ENCODE results near the gene TMEM243. TPM values are rescaled to one million over a fixed set of nuclear protein-coding genes. Genes with fewer than 3 reads are reported as not detected.

The TMEM243 gene
- total RNA-seq, 2 donors from 2014 or later: 16.4 to 23.1 TPM

DNA sequence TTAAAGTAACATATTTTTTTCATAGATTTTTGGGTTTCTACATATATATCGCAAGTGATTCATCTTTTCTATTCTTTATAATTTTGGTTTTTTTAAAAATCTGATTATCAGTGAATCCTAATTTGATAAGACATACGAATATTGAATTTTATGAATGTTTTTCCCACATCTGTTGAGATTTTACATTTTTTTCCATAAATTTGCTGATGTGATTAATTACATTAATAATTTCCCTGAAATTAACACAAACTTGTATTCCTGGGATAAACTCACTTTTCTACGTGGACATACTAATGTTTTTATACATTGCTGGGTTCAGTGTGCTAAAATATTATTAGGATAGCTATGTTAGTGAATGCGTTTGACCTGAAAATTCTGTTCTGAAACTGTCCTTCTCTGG is 41.2 kb downstream of the TMEM243 start:
- no peaks in the 10 kb centered on the region for H3K36me3 ChIP-seq

GRCh38 chr7:87173471-87173870 is 46.1 kb downstream of the TMEM243 start:
- H3K4me3 ChIP-seq: no peak overlapping the region
- intact Hi-C loops (cut with DNase I): no loop called here
- no peaks in the 10 kb centered on the region for H3K27me3 ChIP-seq
- peaks cover 10% of the 10 kb centered on the region for H3K36me3 ChIP-seq
- H3K4me1 ChIP-seq: no peaks in the 10 kb centered on the region
- no peak overlapping the region for H3K9ac ChIP-seq (ENCODE audit: low read depth in 2 of 2, low read length in 2 of 2)
- H3K9me3 ChIP-seq: no peaks in the 10 kb centered on the region
- TF ChIP-seq CTCF (IDR thresholded peaks at IDR 0.05): no peak
- DNase-seq: no peak
- H3K27ac ChIP-seq: no peak overlapping the region

More for the DNA sequence above, 41.2 kb downstream of the TMEM243 start:
- intact Hi-C loops (cut with DNase I): no loop called here
- no peak for TF ChIP-seq CTCF (IDR thresholded peaks at IDR 0.05)
- Histone ChIP-seq H3K27ac (no peak overlapping the region), H3K9ac (ENCODE audit: low read depth in 2 of 2, low read length in 2 of 2) (no peak overlapping the region), H3K9me3 (no peaks in the 10 kb centered on the region), H3K27me3 (no peaks in the 10 kb centered on the region), H3K4me3 (no peak overlapping the region), H3K4me1 (no peaks in the 10 kb centered on the region)
- no peak for DNase-seq

GRCh38 chr7:87171282-87171934 is 48.1 kb downstream of the TMEM243 start:
- Histone ChIP-seq H3K27me3 (no peaks in the 10 kb centered on the region), H3K9ac (ENCODE audit: low read depth in 2 of 2, low read length in 2 of 2) (no peak overlapping the region), H3K27ac (no peak overlapping the region), H3K4me1 (no peaks in the 10 kb centered on the region), H3K4me3 (no peak overlapping the region), H3K9me3 (no peaks in the 10 kb centered on the region), H3K36me3 (peaks cover 13% of the 10 kb centered on the region)
- intact Hi-C loops (cut with DNase I): no loop called here
- DNase-seq: no peak
- no peak for TF ChIP-seq CTCF (IDR thresholded peaks at IDR 0.05)

DNA sequence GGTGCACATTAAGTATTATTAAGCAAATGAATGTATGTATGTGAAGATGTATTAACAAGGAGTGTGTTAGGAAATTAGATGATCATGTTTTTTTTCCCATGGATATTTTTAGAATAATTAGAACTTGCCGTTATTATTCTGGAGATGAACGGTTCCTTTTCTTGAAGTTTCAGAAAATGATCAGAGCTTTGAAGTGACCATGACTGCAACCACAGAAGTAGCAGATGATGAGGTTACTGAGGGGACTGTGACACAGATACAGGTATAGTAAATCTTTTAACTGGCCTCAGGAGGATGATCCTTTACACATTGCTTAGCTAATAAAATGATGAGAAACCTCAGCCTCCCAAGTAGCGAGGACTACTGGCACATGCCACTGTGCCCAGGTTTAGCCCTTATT is 48.7 kb downstream of the TMEM243 start:
- Histone ChIP-seq H3K4me3 (no peak overlapping the region), H3K27me3 (no peaks in the 10 kb centered on the region), H3K9ac (ENCODE audit: low read depth in 2 of 2, low read length in 2 of 2) (no peak overlapping the region), H3K36me3 (peaks cover 13% of the 10 kb centered on the region), H3K9me3 (no peaks in the 10 kb centered on the region), H3K27ac (no peak overlapping the region), H3K4me1 (no peaks in the 10 kb centered on the region)
- intact Hi-C loops (cut with DNase I): no loop called here
- no peak for TF ChIP-seq CTCF (IDR thresholded peaks at IDR 0.05)
- no peak for DNase-seq

DNA sequence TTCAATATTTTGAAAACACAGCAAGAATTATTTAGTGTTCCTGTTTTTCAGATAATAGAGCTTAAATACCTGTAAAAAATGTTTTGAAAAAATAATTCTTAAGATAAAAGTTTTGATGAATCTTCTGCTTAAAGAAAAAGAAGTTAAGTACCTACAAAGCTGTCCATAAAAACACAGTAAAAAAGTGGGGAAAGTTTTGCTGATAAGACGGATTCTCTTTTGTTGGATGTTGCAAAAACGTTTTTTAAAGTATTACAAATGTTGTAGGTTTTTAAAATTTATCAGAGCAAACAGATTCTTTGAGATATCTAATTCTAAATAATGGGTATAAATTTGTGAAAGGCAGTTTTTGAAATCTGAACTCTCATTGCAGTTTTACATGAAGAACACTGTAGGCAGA is 55.1 kb downstream of the TMEM243 start:
- Histone ChIP-seq H3K36me3 (peaks cover 5% of the 10 kb centered on the region), H3K4me3 (no peak overlapping the region), H3K27ac (no peak overlapping the region), H3K9ac (ENCODE audit: low read depth in 2 of 2, low read length in 2 of 2) (no peak overlapping the region), H3K9me3 (no peaks in the 10 kb centered on the region), H3K4me1 (no peaks in the 10 kb centered on the region), H3K27me3 (no peaks in the 10 kb centered on the region)
- intact Hi-C loops (cut with DNase I): loop anchor here (10.0 kb wide), 1 partner anchor 60 kb away; no protein-coding TSS in a partner anchor
- TF ChIP-seq CTCF (IDR thresholded peaks at IDR 0.05): no peak
- no peak for DNase-seq
